Neural crest cell (in vitro differentiated cells): ENCODE data around the gene PRICKLE4. TPM values are rescaled to one million over a fixed set of nuclear protein-coding genes. Genes with fewer than 3 reads are reported as not detected.
"Not testable (repeated sequence)": the region's sequence is repeated elsewhere in the genome, so short reads cannot be mapped to it uniquely, and the experiment has no call there.

Source experiments
- DNase-seq: peaks from one replicate; pipeline ENCODE4 v3.0.0; 2021; ENCODE audit warnings: low read depth, mixed read lengths, low spot score
- H3K27ac Mint-ChIP-seq: one replicate; pipeline ENCODE4 v1.8.0; 2021; ENCODE audit warnings: mild to moderate bottlenecking, mixed read lengths; ENCODE audit not compliant: unreplicated experiment
- H3K27me3 Mint-ChIP-seq: 2 replicates; pipeline ENCODE4 v1.8.0; 2021; ENCODE audit warnings: low read depth, mild to moderate bottlenecking, mixed read lengths
- H3K36me3 Mint-ChIP-seq: 2 replicates; pipeline ENCODE4 v1.8.0; 2021; ENCODE audit warnings: low read depth, mild to moderate bottlenecking, mixed read lengths
- H3K4me1 Mint-ChIP-seq: 2 replicates; pipeline ENCODE4 v1.8.0; 2021; ENCODE audit warnings: mixed read lengths
- H3K4me3 Mint-ChIP-seq: one replicate; pipeline ENCODE4 v1.8.0; 2021; ENCODE audit warnings: mild to moderate bottlenecking, mixed read lengths
- H3K9me3 Mint-ChIP-seq: 2 replicates; pipeline ENCODE4 v1.8.0; 2021; ENCODE audit warnings: mixed read lengths
- total RNA-seq: library from RNA; stranded (reverse); gene quantifications from 2 replicates; pipeline ENCODE4 v1.2.1, GENCODE V29; 2021
- TF ChIP-seq, protein P1 (sequence below): fragments of 200-600 bp; sonication (generic); conservative IDR thresholded peaks from 2 replicates; pipeline ENCODE4 v1.5.0; 2021; ENCODE audit warnings: antibody characterized with exemption, mild to moderate bottlenecking

PRICKLE4 gene
- total RNA-seq, 1 donor from 2014 or later: 4.1 TPM

- no peaks in the 10 kb centered on the region for H3K36me3 Mint-ChIP-seq
- peaks cover 15% of the 10 kb centered on the region for H3K27me3 Mint-ChIP-seq
- H3K9me3 Mint-ChIP-seq: no peaks in the 10 kb centered on the region
- no peak overlapping the region for H3K27ac Mint-ChIP-seq
- no peaks in the 10 kb centered on the region for H3K4me1 Mint-ChIP-seq
- TF ChIP-seq, protein P1, sequence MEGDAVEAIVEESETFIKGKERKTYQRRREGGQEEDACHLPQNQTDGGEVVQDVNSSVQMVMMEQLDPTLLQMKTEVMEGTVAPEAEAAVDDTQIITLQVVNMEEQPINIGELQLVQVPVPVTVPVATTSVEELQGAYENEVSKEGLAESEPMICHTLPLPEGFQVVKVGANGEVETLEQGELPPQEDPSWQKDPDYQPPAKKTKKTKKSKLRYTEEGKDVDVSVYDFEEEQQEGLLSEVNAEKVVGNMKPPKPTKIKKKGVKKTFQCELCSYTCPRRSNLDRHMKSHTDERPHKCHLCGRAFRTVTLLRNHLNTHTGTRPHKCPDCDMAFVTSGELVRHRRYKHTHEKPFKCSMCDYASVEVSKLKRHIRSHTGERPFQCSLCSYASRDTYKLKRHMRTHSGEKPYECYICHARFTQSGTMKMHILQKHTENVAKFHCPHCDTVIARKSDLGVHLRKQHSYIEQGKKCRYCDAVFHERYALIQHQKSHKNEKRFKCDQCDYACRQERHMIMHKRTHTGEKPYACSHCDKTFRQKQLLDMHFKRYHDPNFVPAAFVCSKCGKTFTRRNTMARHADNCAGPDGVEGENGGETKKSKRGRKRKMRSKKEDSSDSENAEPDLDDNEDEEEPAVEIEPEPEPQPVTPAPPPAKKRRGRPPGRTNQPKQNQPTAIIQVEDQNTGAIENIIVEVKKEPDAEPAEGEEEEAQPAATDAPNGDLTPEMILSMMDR: no peak
- H3K4me3 Mint-ChIP-seq: no peak overlapping the region
- no peak for DNase-seq
Measured at GRCh38 chr6:41757931-41758640, 22.5 kb upstream of the PRICKLE4 start.

DNA sequence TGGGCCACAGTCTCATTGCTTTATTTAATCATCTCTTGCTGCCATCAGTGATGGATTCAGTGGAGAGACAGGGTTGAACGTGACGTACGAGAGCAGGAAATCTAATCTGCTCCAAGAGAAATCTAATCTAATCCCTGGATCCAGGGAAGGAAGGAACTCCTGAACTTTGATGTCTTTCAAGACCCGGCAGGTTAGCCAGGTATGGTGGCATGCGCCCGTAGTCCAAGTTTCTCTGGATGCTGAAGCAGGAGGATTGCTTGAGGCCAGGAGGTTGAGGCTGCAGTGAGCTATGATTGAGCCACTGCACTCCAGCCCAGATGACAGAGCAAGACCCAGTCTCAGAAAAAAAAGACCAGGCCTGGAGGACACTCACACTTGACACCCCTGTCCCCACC is 21.9 kb upstream of the PRICKLE4 start:
- peaks cover 14% of the 10 kb centered on the region for H3K27me3 Mint-ChIP-seq
- H3K27ac Mint-ChIP-seq: no peak overlapping the region
- H3K4me1 Mint-ChIP-seq: no peaks in the 10 kb centered on the region
- no peak for DNase-seq
- no peaks in the 10 kb centered on the region for H3K36me3 Mint-ChIP-seq
- TF ChIP-seq, protein P1: no peak
- H3K9me3 Mint-ChIP-seq: no peaks in the 10 kb centered on the region
- no peak overlapping the region for H3K4me3 Mint-ChIP-seq

DNA sequence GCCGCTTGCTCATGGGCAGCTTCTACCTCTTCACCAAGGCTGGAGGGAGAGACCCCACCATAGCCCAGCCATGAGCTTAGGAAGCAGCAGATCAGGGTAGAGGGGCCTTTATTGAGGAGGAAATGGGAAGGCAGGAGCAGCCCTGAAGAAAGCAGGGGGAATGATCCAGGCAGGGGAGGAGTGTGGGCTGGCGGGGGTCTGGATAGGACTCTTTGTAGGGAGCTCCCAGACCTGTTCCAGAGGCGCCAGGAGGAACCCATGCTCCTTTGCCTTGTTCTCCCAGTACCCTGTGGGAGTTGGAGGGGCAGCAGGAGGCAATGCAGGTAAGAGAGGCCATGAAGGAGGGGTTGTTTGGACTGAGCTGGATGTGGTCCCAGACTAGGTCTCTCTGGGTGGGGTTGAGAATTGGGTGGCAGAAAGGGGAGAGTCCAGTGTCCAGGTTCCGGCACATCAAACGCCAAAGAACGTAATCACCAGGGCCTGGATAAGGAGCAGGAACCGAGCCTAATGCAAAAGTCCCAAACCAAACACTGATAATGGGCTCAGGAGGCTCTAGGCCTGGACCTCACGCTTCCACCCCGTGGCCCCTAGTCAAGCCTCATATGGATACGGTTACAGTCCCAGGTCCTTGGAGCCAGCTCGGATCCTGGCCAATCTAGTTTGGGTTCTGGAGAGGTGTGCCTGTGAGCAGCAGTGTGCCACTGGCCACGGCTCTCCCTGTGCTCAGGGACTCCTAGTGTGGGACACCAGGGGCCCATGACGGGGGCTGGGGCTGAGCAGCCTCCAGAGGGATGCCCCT is 21.3 kb upstream of the PRICKLE4 start:
- Mint-ChIP-seq H3K36me3 (no peaks in the 10 kb centered on the region), H3K27ac (no peak overlapping the region), H3K9me3 (no peaks in the 10 kb centered on the region), H3K4me1 (no peaks in the 10 kb centered on the region), H3K27me3 (peaks cover 13% of the 10 kb centered on the region), H3K4me3 (no peak overlapping the region)
- no peak for DNase-seq
- TF ChIP-seq, protein P1: no peak

DNA sequence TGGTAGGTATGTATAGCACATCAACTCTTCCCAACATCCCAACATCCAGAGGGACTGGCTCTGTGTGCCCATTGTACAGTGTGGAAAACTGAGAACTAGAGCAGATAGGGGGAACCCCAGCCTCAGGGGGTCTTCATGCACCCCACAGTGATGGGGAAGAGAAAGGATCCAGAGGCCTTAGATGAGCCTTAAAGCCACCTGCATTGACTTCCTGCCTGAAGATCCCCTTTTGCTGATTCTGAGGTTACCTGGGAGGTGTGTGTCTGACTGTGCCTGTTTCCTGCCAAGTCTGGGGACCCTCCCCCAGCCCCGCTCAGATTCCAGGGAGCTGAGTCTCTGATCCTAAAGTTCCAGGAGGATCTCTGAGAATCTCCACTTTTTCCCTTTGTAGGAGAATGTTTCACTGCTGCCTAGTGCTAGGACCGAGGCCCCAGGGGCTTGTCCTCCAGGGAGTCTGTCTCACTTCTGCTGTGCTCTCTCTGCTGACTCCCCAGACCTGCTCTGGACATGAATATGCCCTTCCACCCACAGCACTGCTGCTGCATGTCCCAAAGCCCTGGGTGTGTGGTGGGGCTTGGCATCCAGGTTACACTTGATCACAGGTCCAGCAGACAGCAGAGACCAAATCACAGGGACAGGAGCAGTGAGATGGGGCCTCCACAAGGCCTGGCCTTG is 20.5 kb upstream of the PRICKLE4 start:
- Mint-ChIP-seq H3K27ac (no peak overlapping the region), H3K4me1 (no peaks in the 10 kb centered on the region), H3K9me3 (no peaks in the 10 kb centered on the region), H3K27me3 (peaks cover 9% of the 10 kb centered on the region), H3K4me3 (no peak overlapping the region), H3K36me3 (no peaks in the 10 kb centered on the region)
- TF ChIP-seq, protein P1: no peak
- no peak for DNase-seq

- Mint-ChIP-seq H3K9me3 (no peaks in the 10 kb centered on the region), H3K27ac (no peak overlapping the region), H3K36me3 (no peaks in the 10 kb centered on the region), H3K4me1 (peaks cover 14% of the 10 kb centered on the region), H3K27me3 (peaks cover 5% of the 10 kb centered on the region), H3K4me3 (no peak overlapping the region)
- no peak for DNase-seq
- TF ChIP-seq, protein P1: no peak
Measured at GRCh38 chr6:41763470-41763869, 17.1 kb upstream of the PRICKLE4 start.

GRCh38 chr6:41766043-41766664 is 14.4 kb upstream of the PRICKLE4 start:
- H3K9me3 Mint-ChIP-seq, DNase-seq, H3K27me3 Mint-ChIP-seq, H3K27ac Mint-ChIP-seq, H3K36me3 Mint-ChIP-seq, H3K4me3 Mint-ChIP-seq: not testable (repeated sequence)
- peaks cover 18% of the 10 kb centered on the region for H3K4me1 Mint-ChIP-seq
